DMS 273 treated with DMSO at 0.1 percent for 48 hours (cell line): ENCODE results near the gene RAPGEF4.
"Not testable (repeated sequence)": the region's sequence is repeated elsewhere in the genome, so short reads cannot be mapped to it uniquely, and the experiment has no call there.

Experiments
- DNase-seq: peaks from one replicate; lab custom pipeline; 2025; lab: John Stamatoyannopoulos, UW

Gene RAPGEF4

DNA sequence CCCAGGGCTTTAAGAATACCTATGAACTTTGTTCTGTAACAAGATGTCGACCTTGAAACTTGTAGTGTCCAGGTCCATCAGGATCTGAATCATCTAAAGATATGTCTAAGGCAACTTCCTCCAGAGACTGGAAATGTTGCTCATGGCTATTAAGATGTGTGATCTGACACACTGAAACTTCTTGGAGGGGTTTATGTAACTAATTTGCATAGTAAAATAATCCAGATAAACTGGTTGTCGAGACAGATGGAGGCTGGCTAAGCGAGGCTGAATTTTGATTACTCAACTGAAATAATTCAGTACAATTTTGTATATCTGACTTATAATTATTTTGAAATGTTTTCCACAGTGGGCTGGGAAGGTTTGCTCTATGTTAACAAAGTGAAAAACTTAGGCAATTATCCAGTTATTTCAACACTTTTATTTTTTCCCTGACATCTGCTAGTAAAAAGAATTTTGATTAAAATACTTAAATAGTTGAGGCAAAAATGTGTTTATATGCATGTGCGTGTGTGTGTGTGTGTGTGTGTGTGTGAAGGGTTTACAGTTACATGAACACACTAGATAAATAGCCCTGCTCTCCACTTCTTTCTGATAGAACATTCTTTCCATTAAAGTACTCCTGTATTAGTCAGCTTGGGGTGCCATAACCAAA lies 328.6 kb downstream of the RAPGEF4 start:
- DNase-seq, result no peak

DNA sequence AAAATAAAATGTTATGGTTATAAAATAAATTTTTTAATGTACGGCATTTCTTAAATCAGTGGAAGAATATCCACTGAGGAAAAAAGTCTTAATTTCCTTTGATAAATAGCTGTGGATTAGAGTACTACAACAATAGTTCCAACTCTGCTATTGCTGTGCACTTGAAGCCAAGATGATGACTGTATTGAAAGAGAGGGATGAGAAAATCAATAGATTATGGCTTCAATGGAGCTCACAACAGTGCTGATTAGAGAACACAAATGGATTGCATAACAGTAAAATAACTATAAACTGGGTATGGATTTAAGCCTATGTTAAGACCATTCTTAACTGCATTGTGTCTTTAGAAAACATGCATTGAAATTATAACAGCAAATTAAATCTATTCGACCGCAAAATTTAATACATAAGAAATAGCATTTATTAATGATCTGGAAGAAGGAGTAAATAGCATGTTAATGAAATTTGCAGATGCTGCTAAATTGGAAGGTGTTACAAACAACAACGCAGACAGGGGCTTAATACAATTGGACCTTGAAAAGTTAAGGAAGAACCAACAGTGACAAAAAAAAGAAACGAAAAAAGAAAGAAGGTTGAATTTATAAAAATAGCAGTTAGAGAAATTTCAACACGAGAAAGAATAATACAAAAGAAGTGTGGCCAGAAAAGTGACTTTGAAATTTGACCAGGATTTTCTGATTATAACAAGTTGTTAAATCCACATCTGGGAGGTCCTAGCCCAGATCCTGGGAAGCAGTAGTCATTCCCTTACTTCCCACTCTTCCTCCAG lies 331.4 kb downstream of the RAPGEF4 start:
- DNase-seq, result no peak

DNA sequence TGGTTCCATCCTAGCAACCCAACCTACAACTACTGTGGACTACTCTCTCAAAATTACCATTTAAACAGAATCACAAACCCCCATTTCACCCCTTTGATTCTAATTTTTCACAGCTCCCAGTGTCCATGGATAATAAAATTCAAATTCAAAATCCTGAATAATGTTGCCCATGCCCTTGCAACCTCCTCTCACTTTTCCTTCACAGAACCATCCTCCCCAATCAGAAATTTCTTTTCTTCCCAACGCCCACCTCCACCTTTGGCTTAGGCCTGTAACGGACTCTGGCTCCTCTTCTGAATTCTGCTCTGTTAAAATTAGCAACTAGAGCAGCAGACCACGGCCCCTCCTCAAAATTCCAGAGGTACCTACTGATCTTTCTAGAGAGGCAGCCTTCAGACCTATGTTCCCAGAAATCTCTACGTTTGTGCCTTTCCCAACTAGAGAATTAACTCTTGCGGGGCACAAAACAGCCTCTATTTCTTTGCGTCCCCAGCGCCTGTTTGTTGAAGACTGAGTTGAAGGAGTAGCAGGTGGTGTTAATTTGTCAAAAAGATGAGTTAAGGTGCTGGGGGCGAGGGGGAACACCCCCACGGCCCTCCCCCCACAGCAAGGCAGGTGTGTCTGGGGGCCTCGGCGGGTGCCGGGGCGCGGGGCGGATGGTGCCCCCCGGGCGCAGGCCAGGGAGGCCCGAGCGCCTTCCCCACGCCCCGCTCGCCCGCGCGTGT lies 339.6 kb downstream of the RAPGEF4 start:
- DNase-seq, result no peak

DNA sequence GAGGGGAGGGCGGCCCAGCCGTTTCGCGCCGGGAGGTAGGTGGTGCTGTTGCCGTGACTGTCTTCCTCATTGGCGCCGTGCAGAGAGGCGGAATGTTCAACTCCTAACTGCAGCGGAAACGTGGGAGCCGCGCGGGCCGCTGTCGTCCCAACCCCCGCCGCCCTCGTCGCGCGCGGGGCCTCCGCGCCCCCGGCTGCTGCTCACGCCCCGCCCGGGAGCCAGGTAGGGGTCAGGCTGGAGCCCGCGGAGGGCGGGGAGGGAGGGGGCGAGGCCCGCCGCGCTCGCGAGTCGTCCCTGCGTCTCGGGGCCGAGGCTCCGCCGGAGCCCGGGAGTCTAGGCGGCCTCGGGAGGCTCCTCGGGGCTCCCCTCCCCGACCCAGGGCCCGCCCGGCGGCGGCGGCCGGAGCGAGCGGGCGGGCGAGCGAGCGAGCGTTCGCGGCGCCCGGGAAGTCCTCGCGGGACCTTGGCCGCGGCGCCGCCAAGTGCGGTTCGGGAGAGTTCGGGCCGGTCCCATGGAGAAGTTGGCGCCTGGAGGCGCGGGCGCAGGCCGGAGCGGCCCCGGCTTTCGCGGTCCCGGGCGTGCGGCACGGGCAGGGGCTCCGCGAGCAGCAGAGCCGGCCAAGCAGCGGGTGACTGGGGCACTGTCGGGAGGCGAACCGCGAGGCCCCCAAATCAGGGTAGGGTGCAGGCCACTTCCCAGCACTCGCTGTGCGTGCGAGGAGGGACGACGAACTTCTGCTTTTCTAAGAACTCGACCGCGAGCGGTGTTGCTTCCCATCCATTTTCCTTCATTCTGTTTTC lies 340.3 kb downstream of the RAPGEF4 start, which contains the start of gene MAP3K20:
Gene MAP3K20 (plus strand): TSS at position 66 of the 800 bp plus-strand sequence. CDS start 15,186 bp downstream, outside the sequence.
- no peak for DNase-seq

DNA sequence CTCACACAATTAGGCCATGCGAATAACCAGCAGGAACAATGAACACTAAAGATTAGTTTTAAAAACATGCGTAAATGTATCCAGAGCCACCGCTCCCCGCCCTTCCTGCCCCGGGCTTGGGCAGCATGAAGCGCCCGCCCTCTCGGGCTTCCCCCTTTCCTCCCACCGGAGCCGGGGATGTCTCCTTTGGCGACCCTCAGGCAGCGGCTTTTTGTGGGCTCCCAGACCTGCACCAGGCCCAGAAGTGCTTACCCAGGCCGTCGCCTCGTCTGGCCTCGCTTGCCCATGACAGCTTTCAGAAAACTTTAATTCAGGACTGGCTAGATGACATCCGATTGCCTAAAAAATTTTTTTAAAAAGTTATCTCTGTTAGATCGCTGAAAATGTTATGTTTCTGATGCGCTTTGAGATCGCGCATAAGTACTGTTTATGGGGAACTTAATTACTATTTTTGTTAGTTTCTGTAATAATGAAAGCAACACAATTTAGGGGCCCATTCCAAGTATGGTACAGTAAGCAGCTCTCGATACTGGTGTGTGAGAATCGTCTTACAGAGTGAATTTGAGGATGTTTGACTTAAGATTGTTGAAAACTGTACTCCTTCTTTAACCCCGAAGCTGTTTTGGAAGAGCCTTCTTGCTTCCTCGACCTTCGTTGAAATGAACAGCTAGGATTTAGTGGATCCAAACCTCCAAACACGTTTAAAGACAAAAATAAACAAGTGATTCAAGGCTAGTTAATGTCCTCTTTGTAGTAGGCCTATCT lies 341.1 kb downstream of the RAPGEF4 start:
- DNase-seq, result no peak

DNA sequence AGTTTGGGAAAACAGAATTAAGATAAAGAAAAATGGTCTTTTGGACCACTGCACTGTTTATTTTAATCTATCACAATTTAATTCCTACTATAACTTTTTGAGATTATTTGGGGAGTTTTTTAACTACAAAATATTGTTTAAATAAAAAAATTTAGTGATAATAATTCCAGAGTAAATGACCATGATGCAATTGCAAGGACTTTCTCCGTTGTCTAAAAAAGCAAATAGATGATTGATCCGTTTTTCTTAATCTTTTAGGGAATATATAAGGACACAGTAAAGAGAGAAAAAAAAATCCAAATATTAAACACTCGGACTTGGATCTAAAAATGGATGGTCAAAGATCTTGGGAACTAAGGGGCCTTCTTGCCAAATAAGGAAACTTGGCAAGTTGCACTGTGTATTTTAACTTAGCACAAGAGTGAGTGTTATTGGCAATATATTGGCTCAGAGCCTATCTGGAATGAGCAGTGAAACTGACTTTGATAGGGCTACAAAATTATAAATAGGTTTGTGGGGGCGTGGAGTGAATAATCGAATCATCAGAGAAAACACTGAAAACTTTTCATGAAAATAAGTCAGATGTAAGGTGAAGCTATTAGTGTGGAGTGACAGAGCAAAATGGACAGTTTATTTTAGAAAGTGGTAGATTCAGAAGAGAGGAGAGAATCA lies 342.0 kb downstream of the RAPGEF4 start:
- no peak for DNase-seq

DNA sequence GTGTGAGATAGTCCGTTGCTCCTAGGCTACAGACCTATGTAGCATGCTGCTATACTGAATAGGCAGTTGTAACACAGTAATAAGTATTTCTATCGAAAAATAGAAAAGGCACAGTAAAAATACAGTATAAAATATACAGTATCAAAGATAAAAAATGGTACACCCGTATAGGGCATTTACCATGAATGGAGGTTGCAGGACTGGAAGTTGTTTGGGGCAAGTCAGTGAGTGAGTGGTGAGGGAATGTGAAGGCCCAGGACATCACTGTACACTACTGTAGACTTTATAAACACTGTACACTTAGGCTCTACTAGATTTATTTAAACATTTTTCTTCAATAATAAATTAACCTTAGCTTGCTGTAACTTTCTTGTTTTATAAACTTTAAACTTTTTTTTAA lies 343.5 kb downstream of the RAPGEF4 start:
- DNase-seq, result no peak

DNA sequence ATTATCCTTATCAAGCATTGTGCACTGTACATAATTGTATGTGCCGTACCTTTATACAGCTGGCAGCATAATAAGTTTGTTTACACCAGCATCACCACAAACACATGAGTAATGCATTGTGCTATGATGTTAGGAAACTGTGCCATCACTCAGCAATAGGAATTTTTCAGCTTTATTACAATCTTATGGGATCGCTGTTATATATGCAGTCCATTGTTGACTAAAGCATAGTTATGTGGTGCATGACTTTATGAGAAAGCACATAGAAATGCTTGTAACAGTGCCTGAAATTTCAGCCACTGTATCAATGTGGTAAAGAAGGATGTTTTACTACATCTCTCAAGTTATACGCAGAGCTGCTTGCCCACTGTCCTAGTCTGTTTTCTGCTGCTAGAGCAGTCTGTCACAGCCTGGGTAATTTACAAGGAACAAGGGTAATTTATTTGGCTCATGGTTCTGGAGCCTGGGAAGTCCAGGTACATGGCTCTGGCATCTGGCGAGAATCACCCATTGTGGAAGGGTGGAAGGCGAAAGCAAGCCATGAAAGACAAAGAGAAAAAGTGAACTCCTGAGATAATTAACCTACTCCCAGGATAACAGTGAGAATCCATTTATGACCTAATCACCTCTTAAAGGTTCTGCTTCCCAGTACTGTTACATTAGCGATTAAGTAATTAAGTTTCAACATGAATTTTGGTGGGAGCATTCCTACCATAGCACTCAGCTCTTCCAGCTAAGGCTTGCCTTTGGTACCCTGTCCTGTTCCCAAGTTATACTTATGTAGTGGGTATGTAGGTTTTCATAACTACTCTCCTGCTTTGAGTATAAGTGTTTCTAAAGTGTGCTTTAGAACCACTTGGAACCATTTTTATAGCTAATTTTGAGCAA lies 344.6 kb downstream of the RAPGEF4 start:
- no peak for DNase-seq

DNA sequence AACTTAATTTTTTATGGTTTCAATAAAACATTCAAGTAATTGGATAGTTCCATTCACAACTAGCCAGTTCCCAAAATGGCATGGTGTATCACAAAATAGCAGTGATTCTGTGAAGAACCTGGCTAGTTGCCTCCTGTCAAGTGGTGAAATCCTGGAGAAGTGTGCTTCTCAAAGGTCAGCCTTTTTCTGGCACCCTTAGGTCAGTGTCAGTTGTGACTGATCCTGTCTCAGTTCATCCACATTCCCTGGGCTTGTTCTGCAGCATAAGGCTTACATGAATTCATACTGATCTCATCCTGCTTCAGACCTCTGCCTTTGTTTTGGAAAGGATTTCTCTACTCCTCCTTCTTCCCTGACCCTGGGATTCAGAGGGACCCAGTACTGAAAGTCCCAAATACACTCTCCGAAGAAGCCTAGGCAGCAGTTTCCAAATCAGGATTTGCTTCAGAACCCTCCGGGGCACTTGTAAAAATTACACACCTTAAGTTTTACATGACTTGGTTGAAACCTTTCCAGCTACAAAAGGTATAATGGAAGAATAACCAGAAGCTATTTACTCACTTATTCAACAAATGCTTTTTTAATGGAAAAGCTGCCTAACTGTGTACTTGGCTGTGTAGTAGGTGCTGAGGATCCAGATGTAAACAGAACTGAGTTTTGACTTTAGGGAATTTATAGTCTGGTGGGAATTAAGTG lies 351.0 kb downstream of the RAPGEF4 start:
- DNase-seq, result no peak

DNA sequence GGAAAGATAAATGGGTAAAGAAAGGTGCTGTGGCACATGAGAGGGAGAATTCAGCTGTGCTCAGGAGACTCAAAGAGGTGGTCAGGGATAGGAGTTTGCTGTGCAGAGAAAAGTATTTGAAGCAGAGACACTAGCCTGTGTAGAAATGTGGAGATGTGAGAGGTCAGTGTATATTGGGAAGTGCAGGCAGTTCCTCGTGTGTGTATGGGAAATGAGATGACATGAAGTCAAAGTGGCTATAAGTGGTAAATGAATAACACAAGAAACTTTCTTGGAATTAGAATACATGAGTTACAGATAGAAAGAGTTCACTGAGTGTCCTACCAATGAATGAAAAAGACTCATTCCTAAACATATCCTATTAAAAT lies 351.6 kb downstream of the RAPGEF4 start:
- no peak for DNase-seq

DNA sequence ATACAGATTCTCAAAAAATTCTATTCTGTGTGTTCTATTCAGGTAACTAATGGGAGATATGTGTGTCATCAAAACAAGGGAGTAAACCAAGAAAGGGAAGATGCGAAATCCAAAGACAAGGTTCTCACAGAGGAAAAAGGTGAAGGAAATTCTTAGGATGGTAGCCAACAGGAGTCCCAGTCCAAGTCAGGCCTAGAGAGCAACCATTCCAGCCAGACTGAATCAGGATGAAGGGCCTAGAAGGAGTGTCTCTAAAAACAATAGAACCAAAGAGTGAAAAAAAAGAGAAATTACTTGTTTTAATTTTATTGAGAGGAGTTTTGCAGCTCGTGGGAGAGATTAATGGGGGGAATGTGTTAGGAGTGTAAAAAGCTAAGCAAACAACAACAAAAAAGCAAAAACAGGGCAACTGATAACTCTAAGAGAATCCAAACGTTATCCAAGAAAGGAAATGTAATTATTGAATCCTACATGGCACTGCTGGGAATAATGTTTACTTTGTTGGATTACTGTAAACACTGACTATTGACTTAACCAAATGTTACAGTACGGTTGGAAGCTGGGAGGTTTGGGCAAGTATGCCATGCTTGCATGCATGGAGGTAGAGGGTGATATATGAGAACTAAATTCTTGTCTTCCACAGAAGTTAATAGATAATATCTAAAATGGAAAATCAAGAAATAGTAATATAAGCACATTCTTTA lies 352.3 kb downstream of the RAPGEF4 start:
- DNase-seq, result no peak

DNA sequence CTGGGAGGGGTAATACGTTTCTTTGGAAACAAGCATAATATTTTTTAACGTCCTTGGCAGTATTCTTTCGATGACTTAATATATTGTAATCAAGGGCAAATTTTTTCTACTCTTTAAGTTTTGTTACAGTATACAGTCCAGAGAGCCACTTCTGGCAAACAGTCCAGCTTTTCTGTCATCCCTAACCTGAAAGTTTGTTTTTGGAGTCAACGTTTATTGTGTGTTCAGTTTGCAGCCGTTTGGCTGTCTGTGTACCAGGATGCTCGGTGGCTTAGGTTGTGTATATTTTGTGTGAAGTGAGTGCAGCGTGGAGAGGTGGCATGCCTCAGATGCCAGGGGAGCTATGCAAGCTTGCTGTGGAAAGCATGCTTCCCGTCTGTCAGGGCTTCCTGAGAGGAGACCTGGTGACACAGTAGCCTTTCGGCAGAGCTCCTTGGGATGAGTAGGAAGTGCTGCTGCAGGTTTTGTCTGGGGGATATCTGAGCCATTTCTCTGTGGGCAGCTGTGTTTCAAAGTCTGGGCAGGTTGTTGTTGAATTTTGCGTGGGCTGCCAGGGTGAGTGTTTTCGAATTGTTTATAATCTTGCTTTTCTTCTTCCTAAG lies 354.7 kb downstream of the RAPGEF4 start:
- no peak for DNase-seq

DNA sequence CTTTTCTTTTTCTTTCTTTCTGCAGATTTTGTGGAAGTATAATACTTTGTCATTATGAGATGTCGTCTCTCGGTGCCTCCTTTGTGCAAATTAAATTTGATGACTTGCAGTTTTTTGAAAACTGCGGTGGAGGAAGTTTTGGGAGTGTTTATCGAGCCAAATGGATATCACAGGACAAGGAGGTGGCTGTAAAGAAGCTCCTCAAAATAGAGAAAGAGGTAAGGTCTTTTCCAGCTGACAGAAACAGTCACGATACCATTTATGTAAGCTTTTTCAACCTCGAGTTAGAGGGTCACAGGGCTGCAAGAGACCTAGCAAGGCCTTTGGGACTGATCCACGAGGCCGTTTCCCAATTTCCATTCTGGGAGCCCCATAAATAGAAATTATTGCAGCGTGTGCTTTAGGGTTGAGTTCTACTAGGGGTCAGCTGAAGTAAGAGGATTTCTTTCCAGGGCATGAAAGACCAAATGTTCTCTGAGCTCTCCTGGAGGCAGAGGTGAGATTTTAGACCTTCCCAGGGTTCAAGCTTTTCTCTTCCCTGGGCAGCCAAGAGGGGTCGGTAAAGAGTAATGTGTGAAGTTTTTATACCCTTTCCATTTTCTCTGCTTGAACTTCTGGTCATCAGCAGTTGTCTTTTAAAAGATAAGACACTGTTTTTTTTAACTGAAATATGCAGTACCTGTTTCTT lies 355.5 kb downstream of the RAPGEF4 start:
- no peak for DNase-seq

DNA sequence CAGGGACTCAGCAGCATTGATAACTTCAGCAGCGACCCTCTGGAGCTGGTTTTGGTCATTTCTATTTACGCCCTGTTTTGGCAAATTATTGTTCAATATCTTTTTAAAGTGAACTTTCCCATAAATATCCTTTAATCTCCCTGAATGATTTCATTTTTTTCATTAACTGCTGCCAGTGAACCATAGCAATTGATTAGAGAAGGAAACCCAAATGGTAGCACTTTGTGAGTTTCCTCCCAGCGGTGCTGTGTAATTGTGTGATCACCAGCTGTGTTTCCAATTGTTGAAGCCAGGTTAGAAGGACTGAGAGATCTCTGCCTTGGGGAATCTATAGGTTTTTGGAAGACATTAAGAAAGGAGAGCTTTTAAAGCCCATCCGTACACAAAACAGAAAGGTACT lies 356.3 kb downstream of the RAPGEF4 start:
- no peak for DNase-seq

DNA sequence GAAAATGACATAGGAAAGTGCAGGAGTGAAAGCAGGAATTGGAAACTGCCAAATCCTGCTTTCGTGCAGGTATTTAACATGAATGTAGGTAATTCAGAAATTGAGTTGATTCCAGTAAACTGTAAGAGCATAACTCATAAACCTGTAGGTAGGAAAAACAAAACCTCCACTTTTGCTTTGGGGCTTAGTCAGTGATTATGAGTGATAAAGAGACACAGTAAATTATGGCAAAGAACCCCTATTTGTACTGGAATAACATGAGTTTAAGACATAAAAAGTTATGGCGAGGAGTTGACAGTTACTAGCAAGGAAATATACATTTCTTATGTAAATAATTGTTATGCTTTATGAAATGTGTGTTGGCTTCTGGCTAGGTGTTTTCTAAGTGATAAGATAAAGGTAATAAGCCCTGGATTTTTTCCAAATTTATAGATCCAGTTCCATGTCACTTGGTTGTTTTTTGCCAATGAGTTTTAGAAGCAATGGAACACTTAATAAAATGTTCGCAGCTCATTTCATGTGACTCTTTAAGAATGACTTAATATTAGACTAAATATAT lies 357.3 kb downstream of the RAPGEF4 start:
- DNase-seq, result no peak

DNA sequence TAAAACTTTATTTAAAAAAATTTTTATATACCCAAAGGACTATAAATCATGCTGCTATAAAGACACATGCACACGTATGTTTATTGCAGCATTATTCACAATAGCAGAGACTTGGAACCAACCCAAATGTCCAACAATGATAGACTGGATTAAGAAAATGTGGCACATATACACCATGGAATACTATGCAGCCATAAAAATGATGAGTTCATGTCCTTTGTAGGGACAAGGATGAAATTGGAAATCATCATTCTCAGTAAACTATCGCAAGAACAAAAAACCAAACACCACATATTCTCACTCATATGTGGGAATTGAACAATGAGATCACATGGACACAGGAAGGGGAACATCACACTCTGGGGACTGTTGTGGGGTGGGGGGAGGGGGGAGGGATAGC lies 358.0 kb downstream of the RAPGEF4 start:
- DNase-seq, result not testable (repeated sequence)

DNA sequence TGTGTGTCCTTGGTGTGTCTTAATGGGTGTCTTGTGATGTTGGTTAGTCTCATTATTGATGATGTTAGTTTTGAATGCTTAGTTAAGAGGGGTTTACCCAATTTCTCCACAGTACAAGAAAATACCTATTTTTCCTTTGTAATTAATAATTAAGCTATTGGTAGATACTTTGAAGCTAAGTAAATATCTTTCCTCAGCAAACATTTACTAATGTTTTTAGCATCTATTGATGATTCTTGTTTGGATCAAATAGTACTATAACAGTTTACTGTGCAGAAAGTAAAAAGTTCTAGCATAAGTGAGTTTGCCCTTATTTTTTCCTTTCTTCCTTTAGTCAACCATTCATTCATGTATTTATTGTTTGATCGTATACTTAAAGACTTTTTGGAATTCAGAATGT lies 359.1 kb downstream of the RAPGEF4 start:
- DNase-seq, result no peak
